GM12873 (cell line): Measurements from ENCODE around the gene ALKBH1.

Experiments
- TF ChIP-seq, protein P1 (sequence below): IDR thresholded peaks from 2 replicates; pipeline ENCODE4 v1.5.1; 2012; ENCODE audit warnings: low read depth, mild to moderate bottlenecking, moderate library complexity, low read length, control low read depth; ENCODE audit not compliant: insufficient read depth; ENCODE audit errors: missing control alignments

Gene ALKBH1

DNA sequence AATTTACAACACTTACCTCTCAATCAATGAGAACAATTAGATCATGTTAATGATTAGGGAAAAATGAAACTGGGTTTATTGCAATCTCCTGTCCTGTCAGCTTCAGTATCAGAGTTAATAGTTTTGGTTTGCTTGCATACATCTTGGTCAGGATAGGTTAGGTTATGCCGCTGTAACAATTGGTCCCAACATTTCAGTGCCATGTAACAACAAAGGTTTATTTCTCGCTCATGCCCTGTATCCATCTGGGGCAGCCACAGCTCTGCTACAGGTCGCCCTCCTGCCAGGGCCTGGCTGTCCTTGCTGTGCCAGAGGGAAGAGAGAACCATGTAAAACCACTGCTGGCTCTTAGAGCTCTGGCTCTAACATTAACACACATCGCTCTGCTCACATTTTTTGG, 60.9 kb downstream of the ALKBH1 start:
- TF ChIP-seq, protein P1, sequence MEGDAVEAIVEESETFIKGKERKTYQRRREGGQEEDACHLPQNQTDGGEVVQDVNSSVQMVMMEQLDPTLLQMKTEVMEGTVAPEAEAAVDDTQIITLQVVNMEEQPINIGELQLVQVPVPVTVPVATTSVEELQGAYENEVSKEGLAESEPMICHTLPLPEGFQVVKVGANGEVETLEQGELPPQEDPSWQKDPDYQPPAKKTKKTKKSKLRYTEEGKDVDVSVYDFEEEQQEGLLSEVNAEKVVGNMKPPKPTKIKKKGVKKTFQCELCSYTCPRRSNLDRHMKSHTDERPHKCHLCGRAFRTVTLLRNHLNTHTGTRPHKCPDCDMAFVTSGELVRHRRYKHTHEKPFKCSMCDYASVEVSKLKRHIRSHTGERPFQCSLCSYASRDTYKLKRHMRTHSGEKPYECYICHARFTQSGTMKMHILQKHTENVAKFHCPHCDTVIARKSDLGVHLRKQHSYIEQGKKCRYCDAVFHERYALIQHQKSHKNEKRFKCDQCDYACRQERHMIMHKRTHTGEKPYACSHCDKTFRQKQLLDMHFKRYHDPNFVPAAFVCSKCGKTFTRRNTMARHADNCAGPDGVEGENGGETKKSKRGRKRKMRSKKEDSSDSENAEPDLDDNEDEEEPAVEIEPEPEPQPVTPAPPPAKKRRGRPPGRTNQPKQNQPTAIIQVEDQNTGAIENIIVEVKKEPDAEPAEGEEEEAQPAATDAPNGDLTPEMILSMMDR: no peak

DNA sequence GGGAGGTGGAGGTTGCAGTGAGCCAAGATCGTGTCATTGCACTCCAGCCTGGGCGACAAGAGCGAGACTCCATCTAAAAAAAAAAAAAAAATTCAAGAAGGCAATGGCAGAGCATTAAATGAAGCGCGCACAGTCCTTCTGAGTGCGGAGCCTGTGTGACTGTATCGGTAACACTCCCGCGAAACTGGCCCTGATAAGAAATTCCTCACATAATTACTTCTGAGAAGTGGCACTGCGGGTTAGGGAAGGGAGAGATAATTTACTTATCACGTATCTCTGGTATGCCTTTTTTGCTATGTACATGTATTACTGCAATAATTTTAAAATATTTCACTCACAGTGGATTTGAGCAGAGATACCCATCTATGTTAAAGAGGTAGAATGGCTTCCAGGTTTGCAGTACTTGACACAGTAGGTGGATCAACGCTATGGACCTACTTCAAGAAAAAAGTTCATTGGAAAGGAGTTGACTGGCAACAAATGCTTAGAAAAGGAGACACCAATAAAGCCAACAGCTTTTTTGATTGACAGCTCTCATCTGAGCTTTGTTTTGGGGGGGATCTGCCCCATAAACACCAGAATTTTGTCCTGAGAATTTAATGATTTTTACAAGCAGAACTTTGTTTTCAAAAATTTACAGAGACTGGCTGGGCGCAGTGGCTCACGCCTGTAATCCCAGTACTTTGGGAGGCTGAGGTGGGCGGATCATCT, 62.1 kb downstream of the ALKBH1 start:
- TF ChIP-seq, protein P1: no peak

DNA sequence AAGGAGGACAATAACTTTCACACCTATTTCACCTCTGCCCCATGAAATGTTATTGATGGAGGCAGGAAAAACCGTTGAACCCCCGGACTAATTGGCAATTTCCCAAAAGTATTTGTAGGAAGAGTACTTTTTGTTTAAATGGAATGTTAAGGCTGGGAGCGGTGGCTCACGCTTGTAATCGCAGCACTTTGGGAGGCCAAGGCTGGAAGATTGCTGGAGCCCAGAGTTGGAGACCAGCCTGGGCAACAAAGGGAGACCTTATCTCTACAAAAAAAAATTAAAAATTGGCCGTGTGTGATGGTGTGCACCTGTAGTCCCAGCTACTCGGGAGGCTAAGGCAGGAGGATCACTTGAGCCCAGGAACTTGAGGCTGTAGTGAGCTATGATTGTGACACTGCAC, 65.4 kb downstream of the ALKBH1 start:
- TF ChIP-seq, protein P1: no peak

DNA sequence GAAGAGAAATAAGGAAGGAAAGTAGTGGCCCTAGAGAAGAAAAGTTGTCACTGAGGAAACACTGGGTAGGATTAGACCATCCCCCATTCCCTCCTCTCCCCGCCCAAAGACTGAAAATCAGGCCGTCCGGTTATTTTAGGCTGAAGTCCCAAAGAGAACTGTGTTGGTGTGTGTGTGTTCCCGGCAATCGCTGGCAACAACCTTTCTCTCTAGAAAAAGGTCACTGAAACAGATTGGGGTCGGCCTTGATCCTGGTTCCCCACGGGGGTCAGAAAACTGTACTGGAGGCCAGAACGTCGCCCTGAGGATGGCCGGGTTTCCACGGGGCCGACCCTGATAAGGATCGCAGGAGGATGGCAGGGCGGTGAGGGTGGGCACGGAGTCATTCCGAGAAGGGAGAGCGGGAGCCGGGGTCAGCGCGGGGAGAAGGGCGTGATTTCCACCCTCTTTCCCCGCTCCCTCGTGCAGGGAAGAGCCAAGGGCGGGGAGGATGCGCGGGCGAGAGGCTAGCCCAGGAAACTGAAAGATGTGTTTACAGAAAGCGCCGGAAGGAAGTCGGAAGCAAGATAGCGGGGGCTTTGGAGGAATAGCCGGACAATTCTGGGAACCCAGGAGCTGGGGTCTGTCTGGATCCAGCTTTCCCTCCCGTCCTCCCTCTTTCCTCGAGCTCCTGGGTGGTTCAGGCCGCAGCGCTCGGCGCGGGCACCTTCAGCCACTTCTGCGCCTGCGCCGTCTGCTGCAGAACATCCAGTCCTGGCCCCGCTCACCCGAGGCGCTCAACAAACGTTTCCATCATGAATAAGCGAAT, 66.1 kb downstream of the ALKBH1 start:
- TF ChIP-seq, protein P1: no peak

DNA sequence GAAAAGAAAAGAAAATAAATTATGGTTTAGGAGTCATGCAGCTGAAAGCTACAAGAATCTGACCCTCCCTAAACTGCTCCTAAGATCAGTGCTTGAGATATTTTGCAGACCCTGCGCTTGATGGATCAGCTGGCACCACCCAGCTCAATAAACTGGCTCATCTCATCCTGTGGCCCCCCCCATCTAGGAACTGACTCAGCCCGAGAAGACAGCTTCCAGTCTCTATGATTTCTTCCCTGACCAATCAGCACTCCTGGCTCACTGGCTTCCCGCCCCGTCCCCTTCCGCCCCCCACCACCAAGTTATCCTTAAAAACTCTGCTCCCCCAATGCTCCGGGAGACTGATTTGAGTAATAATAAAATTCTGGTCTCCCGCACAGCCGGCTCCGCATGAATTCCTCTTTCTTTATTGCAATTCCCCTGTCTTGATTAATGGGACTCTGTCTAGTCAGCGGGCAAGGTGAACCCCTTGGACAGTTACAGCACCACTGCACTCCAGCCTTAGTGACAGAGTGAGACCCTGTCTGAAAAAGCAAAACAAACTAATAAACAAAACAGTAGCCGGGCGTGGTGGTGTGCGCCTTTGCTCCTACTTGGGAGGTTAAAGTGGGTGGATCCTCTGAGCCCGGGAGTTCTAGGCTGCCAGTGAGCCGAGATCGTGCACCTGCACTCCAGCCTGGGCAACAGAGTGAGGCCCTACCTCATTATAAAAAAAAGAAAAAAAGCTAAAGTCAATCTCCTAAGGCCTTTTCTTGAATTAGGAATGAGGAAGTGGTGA, 66.9 kb downstream of the ALKBH1 start:
- TF ChIP-seq, protein P1: no peak

DNA sequence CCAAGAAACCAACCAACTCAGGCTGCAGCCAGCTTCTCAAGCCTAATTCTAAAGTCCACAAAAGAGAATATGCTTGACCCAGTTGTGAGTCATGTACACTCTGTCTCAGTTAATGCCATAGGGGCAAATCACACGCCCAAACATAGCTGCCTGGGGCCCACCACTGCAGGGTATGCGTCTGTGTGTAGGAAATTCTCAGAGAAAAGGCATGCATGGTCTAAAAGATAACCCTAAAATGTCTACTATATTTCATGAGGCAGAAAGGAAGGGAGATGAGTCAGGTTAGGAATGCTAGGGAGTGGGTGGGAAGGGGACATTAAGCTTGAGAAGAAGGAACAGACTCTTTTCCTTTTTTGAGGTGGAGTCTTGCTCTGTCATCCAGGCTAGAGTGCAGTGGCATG, 69.1 kb downstream of the ALKBH1 start:
- TF ChIP-seq, protein P1: no peak

DNA sequence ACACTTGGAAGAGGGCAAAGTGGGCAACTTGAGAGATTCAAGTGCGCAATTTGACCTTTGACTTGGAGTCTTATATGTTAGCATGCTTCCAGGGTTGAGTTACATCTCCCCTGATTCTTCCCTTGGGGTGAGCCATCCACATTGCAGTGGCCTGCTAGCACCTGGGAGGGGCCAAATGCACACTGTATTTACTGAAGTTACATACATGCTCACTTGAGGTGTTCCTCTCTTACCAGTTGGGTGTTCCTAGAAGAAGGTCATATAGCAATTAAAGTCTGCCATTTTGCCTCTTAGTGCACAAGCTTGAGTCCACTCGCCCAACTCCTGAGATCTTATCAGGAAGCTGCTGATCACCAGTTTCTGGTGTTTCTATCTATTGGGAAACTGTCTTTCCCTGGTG, 77.7 kb downstream of the ALKBH1 start:
- TF ChIP-seq, protein P1: no peak
